Trophoblast cell (in vitro differentiated cells and primary cell): ENCODE results near the gene NRXN3.

Source experiments
- DNase-seq, 2 donors: peaks; one replicate each; pipeline ENCODE4 v3.0.0-alpha.2; 2016
- H2AFZ ChIP-seq: 2 replicates; pipeline ENCODE4 v1.6.1; 2013; ENCODE audit warnings: low read length, moderate library complexity, mild to moderate bottlenecking; ENCODE audit not compliant: insufficient read depth, poor library complexity
- H2AK5ac ChIP-seq: 2 replicates; pipeline ENCODE4 v1.6.1; 2013; ENCODE audit warnings: mild to moderate bottlenecking, low read length
- H2BK120ac ChIP-seq: 2 replicates; pipeline ENCODE4 v1.6.1; 2013; ENCODE audit warnings: low read length, mild to moderate bottlenecking, moderate library complexity; ENCODE audit not compliant: insufficient read depth, poor library complexity
- H2BK12ac ChIP-seq: 2 replicates; pipeline ENCODE4 v1.6.1; 2013; ENCODE audit warnings: mild to moderate bottlenecking, low read length, moderate library complexity
- H2BK5ac ChIP-seq: 2 replicates; pipeline ENCODE4 v1.6.1; 2013; ENCODE audit warnings: low read length, low read depth, moderate library complexity, mild to moderate bottlenecking; ENCODE audit not compliant: poor library complexity
- H3K14ac ChIP-seq: 2 replicates; pipeline ENCODE4 v1.6.1; 2013; ENCODE audit warnings: mild to moderate bottlenecking, low read length
- H3K18ac ChIP-seq: 2 replicates; pipeline ENCODE4 v1.6.1; 2013; ENCODE audit warnings: mild to moderate bottlenecking, low read length
- H3K23ac ChIP-seq: 2 replicates; pipeline ENCODE4 v1.6.1; 2013; ENCODE audit warnings: low read length
- H3K27ac ChIP-seq: 2 replicates; pipeline ENCODE4 v1.5.1; 2013; ENCODE audit warnings: low read depth, mild to moderate bottlenecking, inconsistent platforms, low read length, moderate library complexity
- H3K27me3 ChIP-seq: 2 replicates; pipeline ENCODE4 v1.6.1; 2013; ENCODE audit warnings: inconsistent platforms, mild to moderate bottlenecking, low read length, moderate library complexity; ENCODE audit not compliant: insufficient read depth
- H3K36me3 ChIP-seq, 2 experiments: 1 replicate in 1 of 2; 2 replicates in 1 of 2; pipeline ENCODE4 v1.6.1; 2013; ENCODE audit warnings: low read length in 2 of 2, mild to moderate bottlenecking in 2 of 2, moderate library complexity in 1 of 2; ENCODE audit not compliant: insufficient read depth in 2 of 2, control insufficient read depth in 1 of 2
- H3K4ac ChIP-seq: 2 replicates; pipeline ENCODE4 v1.6.1; 2013; ENCODE audit warnings: low read depth, mild to moderate bottlenecking, low read length, moderate library complexity
- H3K4me1 ChIP-seq, 2 experiments: 1 replicate in 1 of 2; 2 replicates in 1 of 2; pipeline ENCODE4 v1.6.1; 2013; ENCODE audit warnings: low read length in 2 of 2, mild to moderate bottlenecking in 2 of 2, moderate library complexity in 1 of 2; ENCODE audit not compliant: insufficient read depth in 2 of 2, control insufficient read depth in 1 of 2
- H3K4me2 ChIP-seq: 2 replicates; pipeline ENCODE4 v1.6.1; 2013; ENCODE audit warnings: inconsistent platforms, mild to moderate bottlenecking, low read length, moderate library complexity
- H3K4me3 ChIP-seq: 2 replicates; pipeline ENCODE4 v1.5.1; 2013; ENCODE audit warnings: mild to moderate bottlenecking, low read depth, low read length, inconsistent platforms
- H3K79me1 ChIP-seq: one replicate; pipeline ENCODE4 v1.6.1; 2013; ENCODE audit warnings: low read length
- H3K79me2 ChIP-seq: 2 replicates; pipeline ENCODE4 v1.6.1; 2013; ENCODE audit warnings: low read length, mild to moderate bottlenecking; ENCODE audit not compliant: control insufficient read depth, insufficient read depth, poor library complexity
- H3K9ac ChIP-seq: 2 replicates; pipeline ENCODE4 v1.6.1; 2013; ENCODE audit warnings: mild to moderate bottlenecking, low read length
- H3K9me3 ChIP-seq: 2 replicates; pipeline ENCODE4 v1.6.1; 2013; ENCODE audit warnings: low read depth, mild to moderate bottlenecking, control low read depth, inconsistent platforms, low read length; ENCODE audit not compliant: insufficient read depth
- H4K12ac ChIP-seq: 2 replicates; pipeline ENCODE4 v1.6.1; 2013; ENCODE audit warnings: low read depth, mild to moderate bottlenecking, low read length, moderate library complexity
- H4K8ac ChIP-seq: 2 replicates; pipeline ENCODE4 v1.6.1; 2013; ENCODE audit warnings: low read depth, mild to moderate bottlenecking, low read length, moderate library complexity
- H4K91ac ChIP-seq: one replicate; pipeline ENCODE4 v1.6.1; 2013; ENCODE audit warnings: low read depth, mild to moderate bottlenecking, low read length, moderate library complexity
- WGBS: extraction: QIAGEN DNeasy Blood & Tissue Kit; methylation state at CpG from one replicate; pipeline ENCODE4 v1.1.7; 2013; ENCODE audit warnings: missing lambda C conversion rate; ENCODE audit not compliant: insufficient read length, insufficient coverage; ENCODE audit errors: extremely low coverage; 5-methylcytosine and 5-hydroxymethylcytosine counted together

Gene NRXN3

DNA sequence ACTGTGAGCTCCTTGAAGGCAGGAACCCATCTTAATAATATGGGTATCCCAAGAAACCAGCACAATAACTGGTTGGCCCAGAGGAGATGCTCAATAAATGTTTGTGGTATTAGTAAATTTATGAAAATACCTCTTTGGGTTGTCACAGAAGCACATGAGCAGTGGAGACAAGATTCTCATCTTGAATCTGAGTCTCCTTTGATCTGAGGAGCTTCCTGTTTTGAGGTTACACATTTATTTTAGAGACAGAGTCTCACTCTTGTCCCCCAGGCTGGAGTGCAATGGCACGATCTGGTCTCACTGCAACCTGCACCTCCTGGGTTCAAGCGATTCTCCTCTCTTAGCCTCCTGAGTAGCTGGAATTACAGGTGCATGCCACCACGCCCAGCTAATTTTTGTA lies 247.4 kb downstream of the NRXN3 start:
- Histone ChIP-seq H4K91ac (no peak overlapping the region), H3K79me2 (no peaks in the 10 kb centered on the region), H2BK120ac (no peak overlapping the region), H3K9me3 (no peaks in the 10 kb centered on the region), H2AFZ (no peak overlapping the region), H3K27me3 (no peaks in the 10 kb centered on the region), H3K79me1 (no peaks in the 10 kb centered on the region), H2AK5ac (no peak overlapping the region), H3K4me2 (no peak overlapping the region), H2BK5ac (no peak overlapping the region), H2BK12ac (no peak overlapping the region), H3K23ac (no peak overlapping the region), H4K8ac (no peak overlapping the region), H3K14ac (no peak overlapping the region), H3K36me3 (no peaks in the 10 kb centered on the region), H3K4me3 (no peak overlapping the region), H3K27ac (no peak overlapping the region), H3K4ac (no peak overlapping the region), H3K9ac (no peak overlapping the region), H3K18ac (no peak overlapping the region), H3K4me1 (no peaks in the 10 kb centered on the region), H4K12ac (no peak overlapping the region)
- WGBS: no CpG with 5 or more reads among the region's 3 CpGs
- DNase-seq: no peak

DNA sequence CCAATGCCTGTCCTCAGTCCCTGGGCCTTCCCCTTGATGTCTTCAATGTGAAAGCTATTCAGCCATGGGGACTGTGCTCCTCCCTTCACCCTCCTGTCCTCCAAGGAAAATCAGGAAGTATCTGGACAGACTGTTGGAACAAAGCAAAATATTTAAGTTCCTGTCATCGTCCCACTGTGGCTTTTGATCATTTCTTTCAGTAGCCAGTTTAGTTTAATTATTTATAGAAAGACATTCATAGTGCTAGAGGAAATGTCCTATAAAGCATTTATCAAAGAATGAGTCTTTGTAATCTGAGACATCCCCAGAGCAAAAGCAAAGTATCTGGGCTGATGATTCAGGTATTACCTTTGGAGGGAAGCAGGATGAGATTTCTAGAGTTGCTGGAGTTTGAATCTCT lies 254.1 kb downstream of the NRXN3 start:
- H3K79me1 ChIP-seq: no peaks in the 10 kb centered on the region
- H3K23ac ChIP-seq: no peak overlapping the region
- no peak for DNase-seq
- no peak overlapping the region for H3K4ac ChIP-seq
- no peaks in the 10 kb centered on the region for H3K79me2 ChIP-seq
- no peak overlapping the region for H3K4me3 ChIP-seq
- no peak overlapping the region for H3K9ac ChIP-seq
- H3K4me2 ChIP-seq: no peak overlapping the region
- H2BK120ac ChIP-seq: no peak overlapping the region
- no peak overlapping the region for H2AFZ ChIP-seq
- peaks cover 1% of the 10 kb centered on the region for H3K9me3 ChIP-seq
- no CpG with 5 or more reads among the region's 1 CpG for WGBS
- no peak overlapping the region for H4K91ac ChIP-seq
- no peak overlapping the region for H2BK5ac ChIP-seq
- no peak overlapping the region for H4K12ac ChIP-seq
- H2BK12ac ChIP-seq: no peak overlapping the region
- no peaks in the 10 kb centered on the region for H3K4me1 ChIP-seq
- H3K27ac ChIP-seq: no peak overlapping the region
- H3K36me3 ChIP-seq: no peaks in the 10 kb centered on the region
- H2AK5ac ChIP-seq: no peak overlapping the region
- H3K14ac ChIP-seq: no peak overlapping the region
- no peak overlapping the region for H4K8ac ChIP-seq
- H3K18ac ChIP-seq: no peak overlapping the region
- no peaks in the 10 kb centered on the region for H3K27me3 ChIP-seq

DNA sequence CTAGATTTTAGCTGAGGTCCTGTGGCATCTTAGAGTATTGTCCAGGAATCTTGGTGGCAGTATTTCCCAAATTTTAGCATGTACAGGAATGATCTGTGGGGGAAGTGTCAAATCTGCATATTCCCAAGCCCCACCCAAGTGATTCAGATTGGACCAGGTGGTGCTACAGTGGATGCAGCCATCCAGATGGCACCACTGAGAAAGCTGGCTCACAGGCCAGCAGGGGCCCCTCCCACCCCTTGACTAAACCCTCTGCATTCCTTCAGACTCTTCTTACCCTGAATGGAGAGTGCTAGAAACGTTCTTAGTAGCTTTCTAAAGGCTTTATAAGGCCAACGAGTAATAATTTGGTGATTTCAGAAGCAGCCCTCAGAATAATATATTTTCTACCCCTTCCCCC lies 255.2 kb downstream of the NRXN3 start:
- no CpG with 5 or more reads among the region's 2 CpGs for WGBS
- no peak overlapping the region for H3K18ac ChIP-seq
- no peaks in the 10 kb centered on the region for H3K79me2 ChIP-seq
- no peak overlapping the region for H2BK120ac ChIP-seq
- H4K12ac ChIP-seq: no peak overlapping the region
- H2AK5ac ChIP-seq: no peak overlapping the region
- DNase-seq: no peak
- H3K4me1 ChIP-seq: no peaks in the 10 kb centered on the region
- H2BK5ac ChIP-seq: no peak overlapping the region
- no peaks in the 10 kb centered on the region for H3K27me3 ChIP-seq
- no peak overlapping the region for H3K23ac ChIP-seq
- H4K91ac ChIP-seq: no peak overlapping the region
- no peak overlapping the region for H3K14ac ChIP-seq
- no peak overlapping the region for H2AFZ ChIP-seq
- no peak overlapping the region for H3K4me2 ChIP-seq
- H4K8ac ChIP-seq: no peak overlapping the region
- H3K9me3 ChIP-seq: peaks cover 1% of the 10 kb centered on the region
- no peak overlapping the region for H3K27ac ChIP-seq
- H2BK12ac ChIP-seq: no peak overlapping the region
- H3K9ac ChIP-seq: no peak overlapping the region
- no peak overlapping the region for H3K4ac ChIP-seq
- no peaks in the 10 kb centered on the region for H3K79me1 ChIP-seq
- no peak overlapping the region for H3K4me3 ChIP-seq
- no peaks in the 10 kb centered on the region for H3K36me3 ChIP-seq

DNA sequence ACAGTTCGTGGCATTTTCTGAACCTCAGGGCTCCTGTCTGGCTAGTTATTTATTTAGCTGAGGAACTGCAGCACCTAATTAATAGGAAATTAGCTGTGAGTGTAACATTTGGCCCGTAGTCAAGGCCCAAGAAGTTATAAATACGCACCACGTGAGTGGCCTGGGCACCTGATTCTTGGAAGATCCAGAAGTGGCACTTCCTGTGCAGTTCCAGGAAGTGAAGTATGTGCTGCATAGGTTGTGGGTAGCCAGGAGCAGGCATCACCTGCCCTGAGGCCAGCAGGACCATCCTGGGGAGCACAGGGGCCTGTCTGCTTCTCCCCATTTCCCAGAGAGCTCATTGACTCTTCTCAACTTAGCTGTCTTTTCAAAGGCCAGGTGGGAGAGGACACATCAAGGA lies 255.6 kb downstream of the NRXN3 start:
- H3K27ac ChIP-seq: no peak overlapping the region
- H3K36me3 ChIP-seq: no peaks in the 10 kb centered on the region
- no peak overlapping the region for H3K4ac ChIP-seq
- H3K4me2 ChIP-seq: no peak overlapping the region
- no peak overlapping the region for H2BK12ac ChIP-seq
- no peak overlapping the region for H2AK5ac ChIP-seq
- no peak overlapping the region for H2AFZ ChIP-seq
- H4K91ac ChIP-seq: no peak overlapping the region
- H4K8ac ChIP-seq: no peak overlapping the region
- no peaks in the 10 kb centered on the region for H3K4me1 ChIP-seq
- DNase-seq: no peak
- no peak overlapping the region for H3K9ac ChIP-seq
- no peak overlapping the region for H2BK120ac ChIP-seq
- no peak overlapping the region for H3K4me3 ChIP-seq
- H4K12ac ChIP-seq: no peak overlapping the region
- no peak overlapping the region for H3K23ac ChIP-seq
- no CpG with 5 or more reads among the region's 4 CpGs for WGBS
- no peak overlapping the region for H3K18ac ChIP-seq
- peaks cover 1% of the 10 kb centered on the region for H3K9me3 ChIP-seq
- H3K14ac ChIP-seq: no peak overlapping the region
- no peaks in the 10 kb centered on the region for H3K79me1 ChIP-seq
- no peak overlapping the region for H2BK5ac ChIP-seq
- H3K27me3 ChIP-seq: no peaks in the 10 kb centered on the region
- no peaks in the 10 kb centered on the region for H3K79me2 ChIP-seq
